ENCODE measurements around the gene PNKP.

PNKP gene

DNA sequence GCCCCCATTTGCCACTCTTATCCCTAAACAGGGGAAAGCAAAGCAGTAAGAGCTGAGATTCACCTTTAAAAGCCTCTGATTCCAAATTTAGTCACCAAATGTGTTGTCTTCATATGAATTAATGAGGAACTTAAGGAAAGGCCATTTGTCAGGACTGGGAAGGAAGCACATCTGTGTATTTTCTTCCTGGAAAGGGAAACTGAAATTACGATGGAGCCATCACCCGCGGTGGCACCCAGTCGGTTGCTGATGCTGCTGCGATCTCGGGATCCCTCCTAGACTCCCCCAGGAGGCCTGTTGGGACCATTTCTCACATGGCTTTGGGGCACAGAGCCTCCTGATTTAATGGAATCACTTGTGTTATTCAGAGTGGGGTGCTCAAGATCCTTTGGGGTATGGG lies 36.8 kb upstream of the PNKP start:
- H3K4me2 ChIP-seq (ENCODE audit: low read length): peak overlapping the region; percentile 36
- no peaks in the 10 kb centered on the region for H3K9me3 ChIP-seq (ENCODE audit: control insufficient read depth, insufficient read depth, low read length)
- peaks cover 60% of the 10 kb centered on the region for H3K4me1 ChIP-seq (ENCODE audit: control insufficient read depth, low read length)
- H3K4me3 ChIP-seq (ENCODE audit: low read length): no peak overlapping the region
- H3K9me2 ChIP-seq (replicated peaks; ENCODE audit: control insufficient read depth, low read length): no peaks in the 10 kb centered on the region
- peaks cover 18% of the 10 kb centered on the region; the same call in 1 of the 2 replicates for H4K20me1 ChIP-seq (ENCODE audit: control insufficient read depth, insufficient read depth, low read depth, low read length)
- no peak for TF ChIP-seq EZH2phosphoT487 (IDR thresholded peaks at IDR 0.05; ENCODE audit: borderline replicate concordance, low read length)
- TF ChIP-seq, protein P1, sequence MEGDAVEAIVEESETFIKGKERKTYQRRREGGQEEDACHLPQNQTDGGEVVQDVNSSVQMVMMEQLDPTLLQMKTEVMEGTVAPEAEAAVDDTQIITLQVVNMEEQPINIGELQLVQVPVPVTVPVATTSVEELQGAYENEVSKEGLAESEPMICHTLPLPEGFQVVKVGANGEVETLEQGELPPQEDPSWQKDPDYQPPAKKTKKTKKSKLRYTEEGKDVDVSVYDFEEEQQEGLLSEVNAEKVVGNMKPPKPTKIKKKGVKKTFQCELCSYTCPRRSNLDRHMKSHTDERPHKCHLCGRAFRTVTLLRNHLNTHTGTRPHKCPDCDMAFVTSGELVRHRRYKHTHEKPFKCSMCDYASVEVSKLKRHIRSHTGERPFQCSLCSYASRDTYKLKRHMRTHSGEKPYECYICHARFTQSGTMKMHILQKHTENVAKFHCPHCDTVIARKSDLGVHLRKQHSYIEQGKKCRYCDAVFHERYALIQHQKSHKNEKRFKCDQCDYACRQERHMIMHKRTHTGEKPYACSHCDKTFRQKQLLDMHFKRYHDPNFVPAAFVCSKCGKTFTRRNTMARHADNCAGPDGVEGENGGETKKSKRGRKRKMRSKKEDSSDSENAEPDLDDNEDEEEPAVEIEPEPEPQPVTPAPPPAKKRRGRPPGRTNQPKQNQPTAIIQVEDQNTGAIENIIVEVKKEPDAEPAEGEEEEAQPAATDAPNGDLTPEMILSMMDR (IDR thresholded peaks at IDR 0.05; ENCODE audit: low read depth, low read length, poor library complexity, severe bottlenecking): no peak
- peaks cover 15% of the 10 kb centered on the region for H3K79me2 ChIP-seq (ENCODE audit: control insufficient read depth, low read length)
- H3K36me3 ChIP-seq (ENCODE audit: control insufficient read depth, low read length): peaks cover 34% of the 10 kb centered on the region
- no peak overlapping the region for H3K27ac ChIP-seq (ENCODE audit: low read depth, low read length)
- H3F3A ChIP-seq (ENCODE audit: control insufficient read depth, insufficient read depth): peaks cover 19% of the 10 kb centered on the region
- peaks cover 5% of the 10 kb centered on the region for H3K27me3 ChIP-seq (ENCODE audit: control insufficient read depth, low read length)

DNA sequence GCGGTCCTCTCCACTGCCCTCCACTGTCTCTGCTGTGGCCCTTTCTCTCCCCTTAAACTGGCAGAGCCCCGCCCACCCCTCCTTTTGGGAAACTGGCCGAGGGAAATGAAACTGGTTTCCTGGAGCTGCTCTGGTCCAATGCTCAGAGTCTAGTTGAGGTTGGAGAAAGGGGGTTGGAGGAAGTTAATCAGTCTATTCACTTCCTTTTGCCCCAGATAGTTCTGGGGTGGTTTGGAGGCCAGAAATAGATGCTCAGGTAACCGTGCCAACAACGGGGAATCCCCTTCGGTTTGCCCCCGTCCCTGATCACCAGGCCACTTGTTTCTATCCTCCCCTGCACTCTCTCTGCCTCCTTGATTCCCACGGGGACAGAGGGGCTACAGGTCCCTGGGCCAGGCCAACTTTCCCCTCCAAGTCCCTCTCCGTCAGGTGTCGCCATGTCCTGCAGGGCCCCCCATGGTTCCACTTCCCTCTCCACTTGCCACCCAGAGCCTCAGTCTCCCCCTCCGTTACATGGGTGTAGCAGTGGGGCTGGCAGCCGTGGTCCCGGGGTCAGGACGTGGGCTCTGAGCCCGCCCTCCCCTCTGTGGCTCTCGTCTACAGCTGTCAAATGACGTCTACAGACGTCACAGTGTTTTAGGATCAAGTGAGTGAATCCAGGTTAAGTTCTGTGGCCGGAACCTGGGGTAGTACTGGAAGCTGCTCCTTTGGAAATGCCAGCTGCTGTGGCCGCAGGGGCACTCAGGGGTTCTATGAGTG lies 29.7 kb upstream of the PNKP start, which contains the start of gene IL4I1:
TSS of gene IL4I1 (minus strand) at position 25 of the 759 bp plus-strand sequence. CDS start 727 bp downstream, outside the sequence.
- Histone ChIP-seq H3F3A (ENCODE audit: control insufficient read depth, insufficient read depth) (no peaks in the 10 kb centered on the region; the same call in 1 of the 2 replicates), H3K27me3 (ENCODE audit: control insufficient read depth, low read length) (peaks cover 48% of the 10 kb centered on the region), H3K4me1 (ENCODE audit: control insufficient read depth, low read length) (peaks cover 24% of the 10 kb centered on the region), H3K4me3 (ENCODE audit: low read length) (peak within 1 kb of the TSS; percentile 68), H3K4me2 (ENCODE audit: low read length) (peak within 1 kb of the TSS; percentile 89), H4K20me1 (ENCODE audit: control insufficient read depth, insufficient read depth, low read depth, low read length) (no peaks in the 10 kb centered on the region), H3K27ac (ENCODE audit: low read depth, low read length) (peak within 1 kb of the TSS; percentile 20; the same call in 1 of the 2 replicates), H3K9me3 (ENCODE audit: control insufficient read depth, insufficient read depth, low read length) (no peaks in the 10 kb centered on the region), H3K9me2 (replicated peaks; ENCODE audit: control insufficient read depth, low read length) (no peaks in the 10 kb centered on the region), H3K79me2 (ENCODE audit: control insufficient read depth, low read length) (no peaks in the 10 kb centered on the region), H3K36me3 (ENCODE audit: control insufficient read depth, low read length) (no peaks in the 10 kb centered on the region)
- TF ChIP-seq, protein P1 (IDR thresholded peaks at IDR 0.05; ENCODE audit: low read depth, low read length, poor library complexity, severe bottlenecking): no peak
- TF ChIP-seq EZH2phosphoT487 (IDR thresholded peaks at IDR 0.05; ENCODE audit: borderline replicate concordance, low read length): no peak

DNA sequence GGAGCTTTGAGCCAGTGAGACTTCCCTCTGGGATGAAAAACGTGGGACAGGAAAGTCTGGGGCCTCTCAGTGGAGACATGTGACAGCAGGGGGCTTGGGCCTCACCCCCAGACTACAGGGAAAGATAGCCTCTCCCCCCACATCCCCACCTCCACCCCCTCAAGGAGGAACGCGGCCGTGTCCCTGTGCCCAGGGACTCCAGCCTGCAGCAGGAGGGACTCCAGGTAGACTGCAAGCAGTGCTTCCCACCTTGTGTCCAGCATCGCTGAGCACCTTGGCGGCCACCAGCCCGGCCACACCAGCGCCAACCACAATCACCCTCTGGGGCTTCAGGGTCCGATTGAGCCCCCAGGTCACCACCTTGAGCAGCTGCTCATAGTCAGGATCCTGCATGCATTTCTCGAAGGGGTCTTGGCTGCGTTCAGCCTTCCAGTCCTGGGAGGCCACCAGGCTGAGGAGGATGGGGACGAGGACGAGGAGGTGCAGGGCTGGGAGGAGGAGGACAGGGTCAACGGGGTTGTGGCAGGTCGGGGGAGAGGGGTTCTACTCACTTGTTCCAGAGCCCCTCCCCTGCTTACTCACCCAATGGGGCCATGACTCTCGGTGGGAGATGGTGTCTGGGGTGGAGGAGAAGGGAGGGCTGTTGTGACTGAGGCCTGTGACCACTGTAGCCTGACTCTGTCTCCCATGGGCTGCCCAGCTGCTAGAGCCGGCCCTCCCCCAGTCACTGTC lies 28.4 kb upstream of the PNKP start:
- H3K4me1 ChIP-seq (ENCODE audit: control insufficient read depth, low read length): peaks cover 27% of the 10 kb centered on the region

More for the DNA sequence above, 28.4 kb upstream of the PNKP start:
- peaks cover 48% of the 10 kb centered on the region for H3K27me3 ChIP-seq (ENCODE audit: control insufficient read depth, low read length)
- H3K9me2 ChIP-seq (replicated peaks; ENCODE audit: control insufficient read depth, low read length): no peaks in the 10 kb centered on the region
- no peak overlapping the region for H3K27ac ChIP-seq (ENCODE audit: low read depth, low read length)
- H3K9me3 ChIP-seq (ENCODE audit: control insufficient read depth, insufficient read depth, low read length): no peaks in the 10 kb centered on the region
- H3K4me2 ChIP-seq (ENCODE audit: low read length): no peak overlapping the region
- no peaks in the 10 kb centered on the region for H3K36me3 ChIP-seq (ENCODE audit: control insufficient read depth, low read length)
- H3K79me2 ChIP-seq (ENCODE audit: control insufficient read depth, low read length): no peaks in the 10 kb centered on the region
- H3F3A ChIP-seq (ENCODE audit: control insufficient read depth, insufficient read depth): no peaks in the 10 kb centered on the region; the same call in 1 of the 2 replicates
- H3K4me3 ChIP-seq (ENCODE audit: low read length): no peak overlapping the region
- H4K20me1 ChIP-seq (ENCODE audit: control insufficient read depth, insufficient read depth, low read depth, low read length): no peaks in the 10 kb centered on the region
- TF ChIP-seq, protein P1 (IDR thresholded peaks at IDR 0.05; ENCODE audit: low read depth, low read length, poor library complexity, severe bottlenecking): no peak
- TF ChIP-seq EZH2phosphoT487 (IDR thresholded peaks at IDR 0.05; ENCODE audit: borderline replicate concordance, low read length): no peak
